CD4-positive, alpha-beta T cell treated with Interleukin-17A for 4 hours (primary cell): Measurements from ENCODE around the gene NME5.
"Not testable (repeated sequence)": the region's sequence is repeated elsewhere in the genome, so short reads cannot be mapped to it uniquely, and the experiment has no call there.

Experiments used
- DNase-seq: peaks from one replicate; pipeline ENCODE4 v3.0.0-alpha.2; 2020; ENCODE audit warnings: mixed read lengths

The NME5 gene, protein sequence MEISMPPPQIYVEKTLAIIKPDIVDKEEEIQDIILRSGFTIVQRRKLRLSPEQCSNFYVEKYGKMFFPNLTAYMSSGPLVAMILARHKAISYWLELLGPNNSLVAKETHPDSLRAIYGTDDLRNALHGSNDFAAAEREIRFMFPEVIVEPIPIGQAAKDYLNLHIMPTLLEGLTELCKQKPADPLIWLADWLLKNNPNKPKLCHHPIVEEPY

DNA sequence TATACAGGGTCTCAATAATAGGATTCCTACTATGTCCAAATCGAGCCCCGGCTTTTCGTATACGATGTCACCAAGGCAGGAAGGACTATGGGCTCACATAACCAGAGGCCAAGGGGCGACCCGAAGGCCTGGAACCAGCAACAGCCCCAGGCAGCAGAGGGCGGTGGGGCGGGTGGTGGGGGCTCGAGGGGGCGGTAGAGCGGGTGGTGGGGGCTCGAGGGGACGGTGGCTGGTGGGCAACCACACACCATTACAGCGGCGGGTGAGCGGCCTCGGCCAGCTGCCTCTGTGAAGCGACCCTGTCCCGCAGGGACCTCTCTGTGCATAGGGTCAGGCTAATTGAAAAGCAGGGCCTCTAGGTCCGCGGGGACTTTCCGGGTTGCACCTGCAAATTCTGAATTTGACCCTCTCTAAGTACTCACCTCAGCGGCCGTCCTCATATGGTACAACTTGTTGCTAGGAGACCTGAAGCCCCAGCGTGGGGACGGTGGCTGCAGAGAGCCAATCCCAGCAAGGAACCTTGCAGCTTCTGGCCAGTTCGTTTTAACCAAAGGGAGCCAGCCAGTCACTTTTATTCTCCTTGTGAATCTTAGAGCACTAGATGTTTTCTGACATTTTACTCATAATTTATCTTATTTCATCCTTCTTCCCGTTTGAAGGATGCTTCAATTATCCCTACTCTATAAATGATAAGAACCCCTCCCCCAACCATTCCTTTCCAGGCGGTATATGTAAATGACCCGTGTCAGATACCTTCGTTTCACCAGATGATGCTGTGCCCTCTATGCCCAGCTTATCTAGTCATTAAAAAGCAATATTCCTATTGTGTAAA is at the start of gene NME5:
TSS of gene NME5 (minus strand) at position 480 of the 832 bp plus-strand sequence. CDS start 648 bp downstream, outside the sequence.
- no peak for DNase-seq

DNA sequence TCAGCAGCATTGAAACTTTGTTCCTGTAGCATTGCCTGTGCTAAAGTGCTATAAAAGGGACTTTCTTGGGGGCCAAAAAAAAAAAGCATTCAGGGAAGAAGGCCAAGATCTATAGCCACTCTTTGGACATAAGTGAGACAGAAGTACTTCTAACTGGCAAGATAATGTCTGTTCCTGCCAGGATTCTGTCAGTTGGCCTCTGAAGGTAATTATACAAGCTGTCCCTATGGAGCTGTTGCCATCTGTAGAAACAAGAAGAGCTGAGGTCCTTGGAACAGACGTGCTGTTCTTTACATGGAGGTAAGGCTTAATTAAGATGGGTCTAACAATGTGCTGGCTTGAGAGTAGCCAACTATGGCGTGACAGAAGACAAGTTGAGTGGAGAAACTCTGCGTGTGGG is 49.4 kb upstream of the NME5 start:
- DNase-seq = no peak

DNA sequence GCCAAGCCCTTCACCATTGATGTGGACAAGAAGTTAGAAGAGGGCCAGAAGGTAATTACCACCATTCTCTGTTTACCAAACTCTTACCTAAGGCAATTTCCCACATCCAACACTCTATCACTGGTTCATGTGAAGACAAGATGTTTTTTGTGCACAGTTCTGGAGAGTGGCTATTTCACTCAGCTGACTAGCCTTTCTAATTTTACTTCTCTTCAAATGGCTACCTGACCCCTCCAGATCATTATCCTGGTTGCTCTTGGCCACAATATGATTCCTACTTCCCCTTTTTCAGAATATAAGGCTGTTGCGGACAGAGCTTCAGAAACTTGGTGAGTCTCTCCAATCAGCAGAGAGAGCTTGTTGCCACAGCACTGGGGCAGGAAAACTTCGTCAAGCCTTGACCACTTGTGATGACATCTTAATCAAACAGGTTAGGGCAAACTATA is 46.8 kb upstream of the NME5 start:
- no peak for DNase-seq

DNA sequence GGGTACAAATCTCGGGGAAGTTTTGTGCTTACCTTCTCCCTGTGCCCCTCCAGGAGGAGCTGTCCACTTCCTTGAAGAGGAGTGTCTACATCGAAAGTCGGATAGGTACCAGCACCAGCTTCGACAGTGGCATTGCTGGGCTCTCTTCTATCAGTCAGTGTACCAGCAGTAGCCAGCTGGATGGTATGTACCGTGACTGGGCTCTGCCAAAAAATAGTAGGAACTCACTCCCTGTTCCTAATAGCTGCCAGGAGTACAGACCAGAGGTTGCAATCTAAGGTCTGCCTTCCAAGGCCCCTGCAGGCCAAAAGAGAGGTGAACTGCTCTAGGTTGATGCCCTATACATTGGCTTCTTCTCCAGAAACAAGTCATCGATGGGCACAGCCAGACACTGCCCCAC is 43.6 kb upstream of the NME5 start:
- DNase-seq = no peak

DNA sequence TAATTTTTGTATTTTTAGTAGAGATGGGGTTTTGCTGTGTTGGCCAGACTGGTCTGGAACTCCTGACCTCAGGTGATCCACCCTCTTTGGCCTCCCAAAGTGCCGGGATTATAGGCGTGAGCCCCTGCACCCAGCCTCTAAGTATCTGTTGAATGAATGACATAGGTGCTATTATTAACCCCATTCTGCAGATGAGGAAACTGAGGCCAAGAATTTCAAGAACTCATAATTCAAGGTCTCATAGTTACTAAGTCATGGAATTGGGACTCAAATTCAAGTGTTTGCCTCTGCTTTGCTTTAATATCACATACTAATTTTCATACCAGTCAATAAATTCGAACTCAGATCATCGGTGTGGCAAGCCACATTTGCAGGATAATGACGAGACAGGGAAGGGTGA is 41.6 kb upstream of the NME5 start:
- no peak for DNase-seq

DNA sequence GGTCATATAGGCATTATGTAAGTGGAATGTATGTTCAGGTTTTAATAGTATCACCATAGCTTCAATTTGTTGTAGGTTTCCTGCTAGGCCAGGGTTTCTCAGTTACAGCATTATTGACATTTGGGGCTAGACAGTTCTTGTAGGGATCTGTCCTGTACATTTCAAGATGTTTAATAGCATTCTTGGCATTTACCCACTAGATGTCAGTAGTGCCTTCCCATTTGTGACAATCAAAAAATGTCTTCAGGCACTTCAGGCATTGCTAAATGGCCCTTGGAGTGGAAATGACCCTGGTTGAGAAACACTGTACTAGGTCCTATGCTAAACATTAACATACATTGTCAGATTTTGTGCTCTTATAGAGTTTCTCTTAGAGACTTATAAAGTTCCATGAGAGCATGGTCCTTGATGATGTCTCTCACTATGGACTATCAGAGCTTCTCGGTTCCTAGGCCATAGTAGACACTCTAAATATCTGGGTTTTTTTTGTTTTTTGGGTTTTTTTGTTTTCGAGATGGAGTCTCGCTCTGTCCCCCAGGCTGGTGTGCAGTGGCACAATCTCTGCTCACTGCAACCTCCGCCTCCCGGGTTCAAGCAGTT is 41.1 kb upstream of the NME5 start:
- DNase-seq = no peak

DNA sequence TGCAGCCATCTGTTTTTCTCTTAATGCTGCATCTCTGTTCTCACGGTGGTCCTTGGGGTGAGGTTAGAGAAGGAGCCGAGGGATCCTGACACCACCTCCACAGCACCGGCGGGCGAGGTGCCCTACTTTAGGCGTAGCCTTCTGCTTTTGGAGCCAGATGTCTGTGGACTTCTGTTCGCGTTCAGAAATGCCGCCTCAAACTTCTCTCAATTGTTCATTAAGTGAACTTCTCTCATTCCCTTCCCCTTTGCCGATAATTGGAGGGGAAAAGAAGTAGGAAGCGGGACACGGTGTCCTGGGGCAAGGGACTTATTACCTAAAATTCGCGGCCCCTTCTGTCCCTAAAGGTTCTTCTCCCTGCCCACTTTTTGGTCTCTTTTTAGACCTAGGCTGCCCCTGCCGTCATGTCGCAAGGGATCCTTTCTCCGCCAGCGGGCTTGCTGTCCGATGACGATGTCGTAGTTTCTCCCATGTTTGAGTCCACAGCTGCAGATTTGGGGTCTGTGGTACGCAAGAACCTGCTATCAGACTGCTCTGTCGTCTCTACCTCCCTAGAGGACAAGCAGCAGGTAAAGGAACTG is 40.1 kb upstream of the NME5 start:
- no peak for DNase-seq

DNA sequence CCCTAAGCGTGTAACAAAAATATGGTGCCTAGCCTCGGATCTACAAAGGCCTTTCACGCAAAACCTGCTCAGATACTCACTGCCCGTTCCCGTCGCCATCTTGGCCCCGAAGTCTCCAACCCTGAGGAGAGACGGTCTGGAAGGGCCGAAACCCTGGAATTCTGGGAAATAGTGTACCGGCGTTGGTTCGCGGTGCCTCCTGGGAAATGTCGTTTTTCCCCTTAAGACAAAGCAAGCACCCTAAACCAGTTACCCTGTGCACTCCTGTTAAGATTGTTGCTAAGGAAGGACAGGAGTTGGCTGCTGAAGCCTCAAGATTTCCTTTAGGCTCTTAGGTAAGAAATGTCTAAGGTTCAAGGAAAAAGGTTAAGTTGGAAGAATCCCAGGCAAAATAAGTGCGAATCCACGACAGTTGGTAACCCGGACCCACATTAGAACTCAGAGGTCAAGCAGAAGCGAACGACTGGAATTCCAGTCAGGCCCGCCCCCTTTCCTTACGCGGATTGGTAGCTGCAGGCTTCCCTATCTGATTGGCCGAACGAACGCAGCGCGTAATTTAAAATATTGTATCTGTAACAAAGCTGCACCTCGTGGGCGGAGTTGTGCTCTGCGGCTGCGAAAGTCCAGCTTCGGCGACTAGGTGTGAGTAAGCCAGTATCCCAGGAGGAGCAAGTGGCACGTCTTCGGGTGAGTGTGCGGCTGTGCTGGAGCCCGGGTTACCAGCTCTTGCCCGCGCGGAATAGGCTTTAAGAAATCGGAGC is 39.5 kb upstream of the NME5 start, which contains the start of the genes BRD8 and KIF20A:
TSS of gene BRD8 (minus strand) at position 115 of the 761 bp plus-strand sequence. CDS start at position 99, 16 bp downstream.
TSS of gene KIF20A (plus strand) at position 597 of the 761 bp plus-strand sequence. CDS start 569 bp downstream, outside the sequence.
- peak; percentile 92 for DNase-seq

DNA sequence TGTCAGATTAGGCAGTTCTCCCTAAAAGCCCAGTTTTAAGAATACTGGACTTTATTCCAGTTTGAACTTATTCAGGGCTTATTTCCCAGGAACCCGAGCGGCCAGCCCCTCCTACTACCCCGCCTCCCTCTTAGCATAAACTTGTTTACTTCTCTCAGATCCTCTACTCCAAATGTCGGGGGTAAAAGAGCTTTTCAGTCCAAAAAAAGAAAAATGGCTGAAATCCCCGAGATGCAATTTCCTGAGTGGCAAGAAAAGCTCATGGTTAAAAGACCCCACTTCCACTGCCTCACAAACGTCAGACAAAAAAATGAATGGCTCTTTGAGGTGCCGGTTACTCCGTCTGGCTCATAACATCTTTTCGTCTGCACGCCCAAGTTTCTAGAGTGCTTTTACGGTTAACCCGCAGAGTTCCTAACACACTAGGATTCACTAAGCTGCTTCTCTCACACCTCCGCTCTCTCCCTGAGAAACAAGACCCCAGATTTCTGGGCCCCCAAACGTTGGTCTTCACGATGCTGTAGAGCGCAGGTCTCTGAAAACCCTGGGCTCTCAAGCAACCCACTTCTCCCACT is 38.8 kb upstream of the NME5 start:
- DNase-seq = peak; percentile 20

DNA sequence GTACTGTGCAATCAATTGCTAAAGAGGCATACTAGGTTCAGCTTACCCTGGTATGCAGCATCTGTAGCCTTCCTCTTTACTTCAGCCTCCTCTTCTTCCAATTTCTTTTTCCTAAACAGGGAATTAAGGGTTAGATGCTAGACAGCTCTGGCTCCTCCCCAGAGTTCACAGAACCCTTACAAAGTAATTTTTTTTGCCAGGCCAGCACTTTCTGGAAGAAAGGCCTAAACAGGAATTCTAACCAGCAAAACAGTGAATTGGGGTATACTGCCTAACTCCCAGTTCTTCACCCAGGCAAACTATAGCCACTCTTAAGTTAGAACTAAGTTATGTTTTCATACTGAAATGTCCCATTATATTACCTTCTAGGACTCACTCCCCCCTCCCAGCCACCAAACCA is 31.1 kb upstream of the NME5 start:
- no peak for DNase-seq

DNA sequence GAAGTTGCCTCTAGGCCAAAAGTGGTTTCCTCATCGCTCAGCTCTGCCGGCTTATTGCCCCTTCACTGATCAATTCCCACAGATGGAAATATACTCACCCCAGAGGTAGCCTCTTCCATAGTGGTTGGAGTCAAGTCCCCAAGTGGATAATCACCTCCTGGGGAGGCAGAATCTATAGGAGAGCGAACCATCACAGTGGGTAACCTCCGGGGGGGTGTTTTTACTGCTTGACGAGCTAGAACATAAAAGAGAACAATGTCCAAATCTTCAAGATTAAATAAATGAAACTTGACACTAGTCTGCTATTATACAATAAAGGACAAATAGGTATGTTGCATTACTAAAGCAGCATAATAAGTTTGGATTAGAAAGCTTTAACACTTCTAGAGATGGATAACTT is 29.9 kb upstream of the NME5 start:
- no peak for DNase-seq

DNA sequence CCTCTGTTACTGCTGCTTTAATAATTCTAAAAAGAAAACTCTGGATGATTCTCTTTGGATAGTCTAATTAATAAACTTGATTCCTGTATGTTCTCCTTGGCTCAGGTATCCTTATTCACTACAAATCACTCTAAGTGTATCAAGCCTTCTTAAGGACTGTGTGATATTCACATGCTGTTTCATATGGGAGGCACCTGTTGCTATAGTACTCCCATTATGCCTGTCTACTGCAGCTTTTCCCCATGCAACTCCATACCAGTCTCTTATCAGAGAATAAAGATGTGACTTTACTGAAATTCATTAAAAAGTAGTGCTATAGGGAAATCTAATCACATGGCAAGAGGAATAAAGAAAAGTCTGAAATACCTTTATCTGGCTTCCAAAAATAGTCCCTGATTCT is 24.5 kb upstream of the NME5 start:
- DNase-seq = no peak

DNA sequence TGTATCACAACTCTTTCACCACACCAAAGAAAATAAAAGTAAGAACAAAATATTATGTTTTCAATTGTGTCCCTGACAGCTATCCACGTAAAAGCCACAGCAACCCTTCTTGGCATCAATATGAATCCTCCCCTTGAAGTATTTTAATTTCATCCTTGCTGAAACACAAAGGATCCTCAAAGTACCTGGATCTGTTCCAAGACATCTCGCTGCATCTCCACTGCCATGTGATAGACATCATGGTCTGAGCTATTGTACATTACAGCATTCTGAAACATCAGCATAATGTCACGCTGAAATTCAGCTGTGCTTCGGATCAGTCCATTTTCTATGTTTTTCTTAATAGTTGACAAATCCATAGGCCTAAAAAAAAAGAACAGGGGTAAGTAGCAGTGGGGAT is 21.5 kb upstream of the NME5 start:
- no peak for DNase-seq

DNA sequence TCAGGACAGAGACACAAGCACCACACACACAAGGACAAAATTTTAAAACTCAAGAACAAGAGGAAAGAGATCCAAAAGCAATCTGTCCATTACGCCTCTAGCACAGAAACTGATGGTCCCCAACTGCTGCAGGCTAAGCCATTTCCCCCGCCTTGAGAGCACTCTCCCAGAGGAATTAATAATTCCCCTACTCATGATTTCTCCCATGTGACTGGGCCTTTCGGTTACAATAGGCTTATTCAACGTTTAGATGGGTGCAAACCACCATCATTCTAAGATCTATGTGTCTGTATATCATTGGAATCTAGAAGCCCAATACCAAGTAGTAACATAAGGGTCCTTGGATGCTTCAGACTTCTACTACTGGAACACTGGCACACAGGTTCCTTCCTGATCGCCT is 20.4 kb upstream of the NME5 start:
- DNase-seq = no peak

DNA sequence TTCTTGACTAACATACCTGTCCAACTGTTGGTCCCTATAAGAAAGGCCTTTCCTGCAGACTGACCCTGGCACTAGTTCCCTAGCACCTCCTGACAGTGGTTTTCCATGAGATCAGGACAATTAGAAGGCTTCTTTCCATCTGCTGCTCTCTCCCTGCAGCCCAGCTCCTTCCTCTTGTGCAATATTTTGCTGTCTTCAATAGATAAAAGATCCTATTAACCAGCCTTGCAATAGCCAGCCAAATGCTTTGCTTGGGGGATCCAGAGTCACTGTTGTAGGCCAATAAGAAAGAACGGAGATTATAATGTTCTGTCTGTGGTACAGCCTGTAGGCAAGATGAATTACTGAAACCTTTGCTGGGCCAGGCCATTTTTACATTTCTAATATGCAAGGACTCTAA is 18.4 kb upstream of the NME5 start:
- no peak for DNase-seq

DNA sequence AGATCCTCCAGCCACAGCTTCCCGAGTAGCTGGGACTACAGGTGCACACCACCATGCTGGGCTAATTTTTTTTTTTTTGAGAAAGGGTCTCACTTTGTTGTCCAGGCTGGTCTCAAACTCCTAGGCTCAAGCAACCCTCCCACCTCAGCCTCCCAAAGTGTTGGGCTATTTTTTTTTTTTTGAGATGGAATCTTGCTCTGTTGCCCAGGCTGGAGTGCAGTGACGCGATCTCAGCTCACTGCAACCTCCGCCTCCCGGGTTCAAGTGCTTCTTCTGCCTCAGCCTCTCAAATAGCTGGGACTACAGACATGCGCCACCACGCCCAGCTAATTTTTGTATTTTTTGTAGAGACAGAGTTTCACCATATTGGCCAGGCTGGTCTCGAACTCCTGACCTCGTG is 16.7 kb upstream of the NME5 start:
- not testable (repeated sequence) for DNase-seq

DNA sequence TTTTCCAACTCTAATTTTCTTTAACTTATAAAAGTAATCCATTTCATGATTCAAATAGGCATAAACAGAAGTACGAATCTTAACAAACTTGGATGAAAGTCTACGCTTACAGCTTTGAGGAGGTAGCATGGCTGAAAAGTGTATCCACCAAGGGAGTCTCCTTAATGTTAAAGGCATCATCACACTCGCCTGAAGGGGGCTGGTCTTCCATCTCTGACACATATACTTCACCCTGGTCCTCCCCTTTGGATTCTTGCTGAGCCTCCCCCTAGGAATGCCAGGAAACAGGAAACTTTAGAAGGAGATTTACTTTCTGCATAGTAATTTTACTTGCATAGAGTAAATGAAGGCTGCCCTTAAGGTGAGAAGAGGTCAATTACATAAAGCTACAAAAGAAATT is 10.3 kb upstream of the NME5 start:
- no peak for DNase-seq

DNA sequence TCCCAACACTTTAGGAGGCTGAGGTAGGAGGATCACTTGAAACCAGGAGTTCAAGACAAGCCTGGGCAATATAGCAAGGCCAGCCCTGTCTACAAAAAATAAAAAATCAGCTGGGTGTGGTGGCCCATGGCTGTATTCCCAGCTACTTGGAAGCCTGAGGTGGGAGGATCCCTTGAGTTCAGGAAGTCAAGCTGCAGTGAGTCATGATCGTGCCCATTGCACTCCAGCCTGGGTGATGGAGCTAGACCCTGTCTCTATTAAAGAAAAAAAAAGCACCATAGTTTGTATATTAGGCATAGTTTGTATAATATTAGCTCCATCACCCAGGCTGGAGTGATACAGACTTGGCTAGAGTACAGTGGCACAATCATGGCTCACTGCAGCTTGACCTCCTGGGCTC is 9.6 kb upstream of the NME5 start:
- no peak for DNase-seq

DNA sequence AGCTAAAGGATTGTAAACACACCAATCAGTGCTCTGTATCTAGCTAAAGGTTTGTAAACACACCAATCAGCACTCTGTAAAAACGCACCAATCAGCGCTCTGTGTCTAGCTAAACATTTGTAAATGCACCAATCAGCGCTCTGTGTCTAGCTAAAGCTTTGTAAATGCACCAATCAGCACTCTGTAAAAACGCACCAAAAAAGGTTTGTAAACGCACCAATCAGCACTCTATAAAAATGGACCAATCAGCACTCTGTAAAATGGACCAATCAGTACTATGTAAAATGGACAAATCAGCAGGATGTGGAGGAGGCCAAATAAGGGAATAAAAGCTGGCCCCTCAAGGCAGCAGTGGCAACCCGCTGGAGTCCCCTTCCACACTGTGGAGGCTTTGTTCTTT is 4.3 kb upstream of the NME5 start:
- not testable (repeated sequence) for DNase-seq

DNA sequence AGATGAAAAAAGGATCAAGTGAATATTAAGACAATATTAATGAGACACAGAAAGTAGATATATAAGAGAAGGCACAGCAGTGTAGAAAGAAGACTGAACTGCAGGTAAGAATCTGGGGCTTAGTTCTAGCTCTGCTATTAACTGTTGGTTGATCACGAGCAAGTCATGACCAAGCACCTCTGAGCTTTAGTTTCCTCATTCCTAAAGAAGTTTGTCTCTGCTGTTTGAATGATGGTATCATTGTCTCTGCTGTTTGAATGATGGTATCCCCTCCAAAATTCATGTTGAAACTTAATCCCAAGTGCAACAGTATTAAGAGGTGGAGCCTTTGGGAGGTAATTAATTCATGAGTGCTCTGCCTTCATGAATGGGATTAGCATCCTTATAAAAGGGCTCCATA is 2.5 kb upstream of the NME5 start:
- DNase-seq = no peak

DNA sequence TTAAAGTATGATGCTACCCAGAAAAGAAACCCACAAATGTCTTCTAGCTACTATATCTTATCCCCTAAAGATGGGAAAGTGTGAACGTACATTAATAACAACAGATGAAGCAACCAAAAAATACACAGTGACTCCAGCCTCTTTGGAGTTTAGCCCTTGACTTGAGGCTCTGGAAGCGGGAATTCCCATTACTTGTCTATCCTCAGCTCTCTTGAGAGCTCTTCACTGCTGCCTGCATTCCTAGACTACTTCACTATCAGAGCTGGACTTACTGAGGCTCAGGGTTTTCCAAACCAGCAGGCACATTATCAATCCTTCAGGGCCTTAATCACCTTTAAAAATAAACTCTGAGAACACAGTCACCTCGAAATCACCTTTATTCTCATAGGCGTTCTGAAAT is 1.0 kb upstream of the NME5 start:
- DNase-seq = no peak

DNA sequence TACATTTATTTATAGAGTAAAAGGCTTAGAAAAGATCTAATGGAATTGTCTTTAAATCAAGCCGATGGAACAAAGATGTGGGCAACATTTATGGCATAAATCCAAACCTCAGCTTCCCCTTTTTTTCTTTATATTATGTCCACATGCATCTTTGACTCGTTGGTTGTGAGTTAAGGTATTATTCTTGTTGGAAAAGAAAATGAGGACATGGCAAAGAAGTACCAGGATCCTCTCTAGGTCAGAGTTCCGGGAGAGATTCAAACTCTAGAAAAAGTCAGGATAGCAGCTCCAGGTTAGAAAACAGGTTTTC is 508 bp upstream of the NME5 start:
- DNase-seq = no peak

DNA sequence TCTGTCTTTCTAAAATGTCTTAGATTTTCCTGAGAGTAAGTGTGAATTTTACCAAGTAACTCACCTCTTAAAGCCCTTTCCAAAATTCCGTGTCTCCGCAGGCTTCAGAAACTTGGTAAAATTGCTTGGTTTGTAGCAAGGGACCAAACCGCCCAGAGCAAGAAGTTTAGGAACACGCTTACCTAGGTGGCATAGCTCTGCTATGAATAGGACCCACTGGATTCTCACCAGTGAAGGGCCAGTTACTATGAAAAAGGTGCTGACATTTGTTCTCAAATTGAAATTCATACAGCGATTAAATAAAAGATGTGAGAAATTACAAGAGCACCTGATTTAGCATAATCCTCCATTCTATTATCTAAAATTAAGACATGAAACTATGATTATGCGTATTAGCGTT is 6.7 kb downstream of the NME5 start:
- DNase-seq = no peak
